Natural killer cell (primary cell): ENCODE measurements around the gene ZRANB1. TPM values are rescaled to one million over a fixed set of nuclear protein-coding genes. Genes with fewer than 3 reads are reported as not detected.

ENCODE experiments used
- ATAC-seq, 3 donors: fragments of 150-1000 bp in 2 of 3; fragments of 200-7000 bp in 1 of 3; cut with Tn5 transposase; 1 replicate in 1 of 3; 2 replicates in 2 of 3; pipeline ENCODE4 v1.10.0; 2021; ENCODE audit warnings: mild to moderate bottlenecking in 2 of 3, moderate library complexity in 2 of 3
- DNase-seq, 2 donors: peaks; one replicate each; pipeline versions ENCODE4 v3.0.0 to v3.0.0-alpha.2; 2013 to 2021; ENCODE audit warnings: mixed read lengths in 1 of 2
- H3K27ac ChIP-seq: one replicate; pipeline ENCODE4 v1.5.1; 2013; ENCODE audit warnings: mild to moderate bottlenecking, low read length
- H3K27me3 ChIP-seq: one replicate; pipeline ENCODE4 v1.6.1; 2013; ENCODE audit warnings: low read length; ENCODE audit not compliant: control insufficient read depth, insufficient read depth
- H3K36me3 ChIP-seq: one replicate; pipeline ENCODE4 v1.6.1; 2013; ENCODE audit warnings: low read length; ENCODE audit not compliant: control insufficient read depth, insufficient read depth
- H3K4me1 ChIP-seq: one replicate; pipeline ENCODE4 v1.6.1; 2013; ENCODE audit warnings: low read length; ENCODE audit not compliant: control insufficient read depth, insufficient read depth
- H3K4me3 ChIP-seq: one replicate; pipeline ENCODE4 v1.5.1; 2013; ENCODE audit warnings: low read length
- H3K9me3 ChIP-seq: one replicate; pipeline ENCODE4 v1.6.1; 2013; ENCODE audit warnings: low read length; ENCODE audit not compliant: control insufficient read depth, insufficient read depth
- H3K27ac Mint-ChIP-seq, 2 donors: one replicate each; pipeline ENCODE4 v1.8.0; 2022; ENCODE audit warnings: mild to moderate bottlenecking in 2 of 2, mixed read lengths in 2 of 2, moderate library complexity in 1 of 2
- H3K27me3 Mint-ChIP-seq, 2 donors: one replicate each; pipeline ENCODE4 v1.8.0; 2022; ENCODE audit warnings: low read depth in 2 of 2, mixed read lengths in 2 of 2
- H3K36me3 Mint-ChIP-seq: one replicate; pipeline ENCODE4 v1.8.0; 2022; ENCODE audit warnings: mixed read lengths
- H3K4me1 Mint-ChIP-seq, 2 donors: one replicate each; pipeline ENCODE4 v1.8.0; 2022; ENCODE audit warnings: mixed read lengths in 2 of 2
- H3K4me3 Mint-ChIP-seq: one replicate; pipeline ENCODE4 v1.8.0; 2022; ENCODE audit warnings: mild to moderate bottlenecking, moderate library complexity, mixed read lengths
- H3K9me3 Mint-ChIP-seq, 2 donors: one replicate each; pipeline ENCODE4 v1.8.0; 2022; ENCODE audit warnings: mixed read lengths in 2 of 2
- WGBS: methylation state at CpG from one replicate; pipeline ENCODE4 v1.1.7; 2013; ENCODE audit warnings: missing lambda C conversion rate; ENCODE audit not compliant: insufficient coverage; 5-methylcytosine and 5-hydroxymethylcytosine counted together
- intact Hi-C: fragments of 100-400 bp; cut with micrococcal nuclease; formaldehyde crosslinking; loops from one replicate; pipeline ENCODE4 v1.14.2; 2022
- total RNA-seq, 4 donors: library from RNA; stranded (reverse); fragments of 120-200 nt in 1 of 4; gene quantifications; one replicate each; pipeline versions ENCODE4 v1.2.3 to v1.2.4, GENCODE V29; 2013 to 2022
- TF ChIP-seq, protein P1 (sequence below): fragments of 200-600 bp; IDR thresholded peaks from one replicate; pipeline ENCODE4 v1.8.0; 2022; ENCODE audit warnings: antibody characterized with exemption

Gene ZRANB1
- total RNA-seq, 3 donors from 2014 or later (not counting 1 experiment from before 2014, with no cell fraction given): 18.0 to 20.5 (median 18.8) TPM

DNA sequence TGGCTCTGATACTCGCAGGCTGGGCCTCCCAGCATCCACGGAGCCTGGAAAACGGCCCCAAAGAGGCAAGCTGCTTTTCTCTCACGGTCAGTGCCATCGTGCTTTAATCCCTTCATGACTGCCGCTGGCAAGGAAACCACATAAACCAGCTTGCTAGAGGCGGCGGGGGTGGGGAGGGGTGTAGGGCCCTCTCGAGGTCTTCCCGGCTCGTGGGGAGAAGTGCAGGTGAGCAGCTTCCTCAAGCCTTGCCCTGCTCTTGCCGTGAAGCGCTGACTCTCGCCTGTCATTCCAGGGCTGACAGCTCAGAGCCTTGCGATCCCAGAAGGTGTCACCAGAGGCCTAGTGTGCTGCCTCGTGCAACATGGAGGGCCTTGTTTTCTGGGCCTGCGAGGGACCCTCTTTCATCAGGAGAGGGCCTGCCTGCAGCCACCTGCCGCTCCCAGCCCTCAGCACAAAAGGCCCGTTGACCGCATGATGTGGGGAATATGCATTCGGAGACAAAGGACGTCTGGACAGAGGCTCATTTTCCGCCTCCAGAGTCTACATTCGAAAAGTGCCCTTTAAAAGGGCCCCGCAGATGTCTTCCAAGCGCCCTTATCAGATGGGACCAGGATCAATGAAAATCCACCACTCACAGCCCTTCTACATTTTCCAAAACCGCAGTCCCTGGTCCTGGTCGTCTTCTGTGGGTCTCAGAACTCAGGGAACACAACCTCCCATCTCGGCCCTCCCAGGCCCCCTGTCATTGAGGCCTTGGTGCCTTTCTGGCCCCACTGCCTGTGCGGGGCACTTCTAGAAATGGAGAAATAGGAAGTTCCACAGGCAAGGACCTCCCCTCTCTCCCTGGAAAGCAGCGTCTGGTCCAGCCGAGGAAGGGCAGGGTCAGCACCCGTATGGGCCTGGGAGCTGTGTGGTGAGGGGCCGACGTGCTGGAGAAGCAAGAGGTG is 58.7 kb downstream of the ZRANB1 start:
- Mint-ChIP-seq H3K4me1 (peaks cover 20 to 26% of the 10 kb centered on the region in 2 donors), H3K4me3 (no peak overlapping the region), H3K27ac (peak overlapping the region; percentile 10 to 43), H3K36me3 (no peaks in the 10 kb centered on the region), H3K27me3 (no peaks in the 10 kb centered on the region), H3K9me3 (no peaks in the 10 kb centered on the region)
- TF ChIP-seq, protein P1, sequence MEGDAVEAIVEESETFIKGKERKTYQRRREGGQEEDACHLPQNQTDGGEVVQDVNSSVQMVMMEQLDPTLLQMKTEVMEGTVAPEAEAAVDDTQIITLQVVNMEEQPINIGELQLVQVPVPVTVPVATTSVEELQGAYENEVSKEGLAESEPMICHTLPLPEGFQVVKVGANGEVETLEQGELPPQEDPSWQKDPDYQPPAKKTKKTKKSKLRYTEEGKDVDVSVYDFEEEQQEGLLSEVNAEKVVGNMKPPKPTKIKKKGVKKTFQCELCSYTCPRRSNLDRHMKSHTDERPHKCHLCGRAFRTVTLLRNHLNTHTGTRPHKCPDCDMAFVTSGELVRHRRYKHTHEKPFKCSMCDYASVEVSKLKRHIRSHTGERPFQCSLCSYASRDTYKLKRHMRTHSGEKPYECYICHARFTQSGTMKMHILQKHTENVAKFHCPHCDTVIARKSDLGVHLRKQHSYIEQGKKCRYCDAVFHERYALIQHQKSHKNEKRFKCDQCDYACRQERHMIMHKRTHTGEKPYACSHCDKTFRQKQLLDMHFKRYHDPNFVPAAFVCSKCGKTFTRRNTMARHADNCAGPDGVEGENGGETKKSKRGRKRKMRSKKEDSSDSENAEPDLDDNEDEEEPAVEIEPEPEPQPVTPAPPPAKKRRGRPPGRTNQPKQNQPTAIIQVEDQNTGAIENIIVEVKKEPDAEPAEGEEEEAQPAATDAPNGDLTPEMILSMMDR: no peak
- ATAC-seq (peak in 1 of 3 donors; percentile 49), DNase-seq (peak in 1 of 2 donors; percentile 17)
- intact Hi-C loops: no loop called here
- Histone ChIP-seq H3K36me3 (peaks cover 65% of the 10 kb centered on the region), H3K27ac (no peak overlapping the region), H3K4me1 (peaks cover 18% of the 10 kb centered on the region), H3K4me3 (no peak overlapping the region), H3K9me3 (no peaks in the 10 kb centered on the region), H3K27me3 (no peaks in the 10 kb centered on the region)
- 59% methylated on average over 35 of the region's 35 CpGs for WGBS

DNA sequence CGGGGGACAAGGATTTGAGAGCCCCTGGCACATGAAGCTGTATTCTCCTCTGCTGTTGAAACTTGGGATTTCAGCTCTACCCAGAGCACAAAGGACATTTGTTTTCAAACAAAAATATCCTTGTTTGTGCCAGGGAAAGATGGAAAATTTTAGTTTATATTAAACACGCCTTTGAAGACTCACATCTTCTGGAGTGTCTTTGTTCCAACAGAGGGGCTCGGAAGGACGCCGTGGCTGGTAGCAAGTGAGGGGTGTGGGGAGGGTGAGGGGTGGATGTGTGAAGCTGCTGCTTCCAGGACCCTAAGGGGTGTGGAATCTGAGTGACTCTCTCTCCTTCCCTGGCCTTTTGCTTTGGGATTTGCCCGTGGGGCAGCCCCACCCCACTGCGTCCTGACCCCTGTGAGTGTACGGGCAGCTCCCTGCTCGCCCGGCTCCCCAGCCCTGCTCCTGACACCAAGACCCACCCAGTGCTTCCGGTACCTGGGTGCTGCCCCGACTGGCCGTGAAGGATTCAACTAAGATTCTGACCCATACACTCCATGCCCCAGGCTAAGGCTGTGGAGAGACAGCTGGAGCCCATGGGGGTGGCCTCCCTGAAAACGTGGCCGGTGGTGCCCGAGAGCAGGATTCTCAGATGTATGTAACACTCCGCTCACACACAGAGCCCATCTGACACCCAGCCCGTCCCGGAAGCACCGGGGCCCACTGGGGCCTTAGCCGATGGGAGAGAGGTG is 59.6 kb downstream of the ZRANB1 start:
- H3K4me1 Mint-ChIP-seq: peaks cover 23 to 30% of the 10 kb centered on the region in 2 donors
- DNase-seq (peak in 1 of 2 donors; percentile 14), ATAC-seq (no peak)
- intact Hi-C loops: no loop called here
- H3K36me3 Mint-ChIP-seq: no peaks in the 10 kb centered on the region
- no peaks in the 10 kb centered on the region for H3K9me3 Mint-ChIP-seq
- Histone ChIP-seq H3K27me3 (no peaks in the 10 kb centered on the region), H3K27ac (no peak overlapping the region), H3K4me1 (peaks cover 18% of the 10 kb centered on the region), H3K36me3 (peaks cover 60% of the 10 kb centered on the region), H3K4me3 (no peak overlapping the region), H3K9me3 (no peaks in the 10 kb centered on the region)
- TF ChIP-seq, protein P1: no peak
- no peak overlapping the region for H3K4me3 Mint-ChIP-seq
- H3K27me3 Mint-ChIP-seq: no peaks in the 10 kb centered on the region
- H3K27ac Mint-ChIP-seq: peak overlapping the region; percentile 10 to 43
- WGBS: 87% methylated on average over 21 of the region's 21 CpGs

- ATAC-seq: no peak
Measured at GRCh38 chr10:125002047-125002422, 60.1 kb downstream of the ZRANB1 start.

More at GRCh38 chr10:125002047-125002422, 60.1 kb downstream of the ZRANB1 start:
- Mint-ChIP-seq H3K9me3 (no peaks in the 10 kb centered on the region), H3K27ac (no peak overlapping the region), H3K36me3 (no peaks in the 10 kb centered on the region), H3K4me3 (no peak overlapping the region), H3K27me3 (no peaks in the 10 kb centered on the region), H3K4me1 (peaks cover 28 to 36% of the 10 kb centered on the region in 2 donors)
- intact Hi-C loops: no loop called here
- Histone ChIP-seq H3K27ac (no peak overlapping the region), H3K27me3 (no peaks in the 10 kb centered on the region), H3K9me3 (no peaks in the 10 kb centered on the region), H3K4me1 (peaks cover 18% of the 10 kb centered on the region), H3K4me3 (no peak overlapping the region), H3K36me3 (peaks cover 57% of the 10 kb centered on the region)
- 86% methylated on average over 12 of the region's 12 CpGs for WGBS
- DNase-seq: no peak
- TF ChIP-seq, protein P1: no peak
